CD4-positive, alpha-beta T cell treated with Interleukin-6 for 4 hours (primary cell): ENCODE results near the gene POMT2.
"Not testable (repeated sequence)": the region's sequence is repeated elsewhere in the genome, so short reads cannot be mapped to it uniquely, and the experiment has no call there.

Experiments used
- DNase-seq: peaks from one replicate; pipeline ENCODE4 v3.0.0-alpha.2; 2020; ENCODE audit warnings: mixed read lengths

Gene POMT2

DNA sequence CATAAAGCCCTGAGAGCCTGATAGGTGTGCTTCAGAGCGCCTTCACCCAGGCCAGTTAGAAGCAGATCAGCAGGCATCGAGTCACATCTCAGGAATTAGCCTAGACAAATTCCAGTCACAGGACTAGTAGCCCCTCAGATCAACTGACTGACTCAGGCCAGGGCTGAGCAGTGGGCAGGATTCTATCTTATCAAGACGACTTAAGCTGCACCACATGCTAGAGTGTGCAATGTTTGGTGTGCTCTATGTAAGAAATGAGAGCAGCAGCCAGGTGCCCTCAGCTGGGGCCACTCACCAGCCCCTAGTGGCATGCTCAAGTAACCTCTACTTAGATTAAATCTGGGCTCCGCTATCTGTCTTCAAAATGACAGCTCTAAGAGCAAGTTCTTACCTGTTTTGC is 30.0 kb downstream of the POMT2 start:
- DNase-seq = no peak

GRCh38 chr14:77286576-77286975 is 34.1 kb downstream of the POMT2 start:
- DNase-seq = no peak

DNA sequence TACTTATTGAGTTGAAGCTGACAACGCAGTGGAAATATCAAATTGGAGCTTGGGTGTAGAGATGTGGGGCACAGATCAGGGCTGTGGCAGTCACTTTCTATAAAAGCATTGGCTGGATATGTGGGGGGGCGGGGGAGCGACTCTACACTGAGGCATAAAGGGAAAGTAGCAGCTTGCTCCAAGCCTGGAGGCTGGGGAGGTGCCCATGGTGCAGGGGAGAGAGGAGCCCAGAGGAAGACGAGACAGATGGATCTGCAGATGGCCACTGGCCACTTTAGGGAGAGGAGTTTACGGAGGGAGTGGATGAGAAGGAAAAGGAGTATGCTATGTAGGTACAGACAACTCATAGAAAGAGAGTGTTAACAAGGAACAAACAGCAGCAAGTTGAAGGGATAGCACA is 36.2 kb downstream of the POMT2 start:
- no peak for DNase-seq

GRCh38 chr14:77284066-77284465 is 36.6 kb downstream of the POMT2 start:
- no peak for DNase-seq

DNA sequence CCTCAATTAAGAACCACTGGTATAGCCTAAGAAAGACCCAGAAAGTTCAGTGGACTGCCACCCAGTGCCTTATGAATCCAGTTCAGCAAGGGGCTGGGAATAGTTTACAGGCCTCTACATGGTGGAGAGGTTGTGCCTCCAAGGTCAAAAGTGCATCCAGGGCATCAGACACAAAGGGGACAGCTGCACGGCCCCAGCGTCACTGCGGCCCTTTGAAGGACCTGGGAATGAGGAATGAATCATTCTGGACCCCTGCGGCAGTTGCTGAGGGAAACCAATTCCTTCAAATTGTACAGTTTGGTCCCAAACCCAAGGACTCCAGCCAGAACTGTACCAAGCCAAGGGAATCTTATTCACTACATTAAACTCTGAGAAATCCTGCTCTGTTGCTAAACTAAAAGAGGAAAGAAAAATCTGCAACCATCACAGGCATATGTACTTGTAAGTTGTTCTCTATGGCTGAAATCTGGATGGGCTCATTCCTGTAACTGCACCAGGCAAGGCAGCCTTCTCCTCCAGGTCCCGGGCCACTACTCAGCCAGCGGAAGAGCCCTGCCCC is 38.8 kb downstream of the POMT2 start:
- DNase-seq = no peak

GRCh38 chr14:77280921-77281320 is 39.8 kb downstream of the POMT2 start:
- not testable (repeated sequence) for DNase-seq

- DNase-seq = no peak
Measured at GRCh38 chr14:77279719-77280118, 41.0 kb downstream of the POMT2 start.

GRCh38 chr14:77278461-77279230 is 42.0 kb downstream of the POMT2 start:
- DNase-seq = no peak

GRCh38 chr14:77276959-77277358 is 43.7 kb downstream of the POMT2 start:
- no peak for DNase-seq

DNA sequence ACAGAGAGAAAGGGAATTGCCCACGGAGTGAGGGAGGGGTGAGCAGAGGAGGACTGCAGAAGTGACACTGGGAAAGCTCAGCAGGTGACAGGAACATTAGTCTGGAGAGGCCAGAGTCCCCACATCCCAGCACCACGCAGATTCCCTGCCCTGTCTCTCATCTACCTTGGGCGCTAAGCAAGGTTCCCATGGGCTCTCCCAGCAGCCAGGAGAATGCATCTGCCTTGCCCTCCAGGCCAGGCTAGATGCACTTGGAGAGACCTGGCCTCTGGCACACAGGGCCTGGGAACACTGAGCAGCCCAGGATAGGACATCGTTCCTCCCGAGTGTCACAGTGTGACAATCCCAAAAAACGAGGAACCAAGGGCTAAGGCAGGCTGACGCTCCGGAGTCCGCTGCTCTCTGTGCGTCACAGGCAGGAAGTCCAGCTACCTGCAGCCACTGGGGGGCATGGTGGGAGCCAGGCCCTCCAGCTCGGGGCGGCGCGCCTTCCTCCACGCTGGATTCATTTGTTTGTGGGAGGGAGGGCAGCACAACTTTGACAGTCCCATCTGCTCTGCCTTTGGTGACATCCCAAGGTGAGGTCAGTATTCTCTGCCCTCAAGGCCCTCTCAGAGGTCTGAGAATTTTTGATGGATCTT is 44.3 kb downstream of the POMT2 start:
- no peak for DNase-seq

DNA sequence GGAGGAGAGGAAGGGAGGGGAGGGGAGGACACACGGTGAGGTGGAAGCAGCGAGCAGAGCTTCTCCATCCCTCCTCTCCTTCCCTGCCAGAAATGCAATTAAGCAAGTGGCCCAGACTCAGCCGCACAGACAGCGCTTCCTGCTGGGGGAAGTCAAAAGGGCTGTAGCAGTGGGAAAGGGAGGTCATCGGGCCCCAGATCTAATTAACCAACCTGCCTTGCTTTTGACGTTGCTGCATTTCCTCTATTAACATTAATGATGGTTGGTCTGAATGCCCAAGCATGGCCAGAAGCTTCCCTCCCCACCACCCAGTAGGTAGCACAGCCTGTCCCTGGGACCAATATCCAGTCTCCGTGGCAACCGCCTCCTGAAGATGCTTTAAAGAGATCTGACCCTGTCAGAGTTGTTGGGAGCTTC is 45.1 kb downstream of the POMT2 start:
- no peak for DNase-seq

DNA sequence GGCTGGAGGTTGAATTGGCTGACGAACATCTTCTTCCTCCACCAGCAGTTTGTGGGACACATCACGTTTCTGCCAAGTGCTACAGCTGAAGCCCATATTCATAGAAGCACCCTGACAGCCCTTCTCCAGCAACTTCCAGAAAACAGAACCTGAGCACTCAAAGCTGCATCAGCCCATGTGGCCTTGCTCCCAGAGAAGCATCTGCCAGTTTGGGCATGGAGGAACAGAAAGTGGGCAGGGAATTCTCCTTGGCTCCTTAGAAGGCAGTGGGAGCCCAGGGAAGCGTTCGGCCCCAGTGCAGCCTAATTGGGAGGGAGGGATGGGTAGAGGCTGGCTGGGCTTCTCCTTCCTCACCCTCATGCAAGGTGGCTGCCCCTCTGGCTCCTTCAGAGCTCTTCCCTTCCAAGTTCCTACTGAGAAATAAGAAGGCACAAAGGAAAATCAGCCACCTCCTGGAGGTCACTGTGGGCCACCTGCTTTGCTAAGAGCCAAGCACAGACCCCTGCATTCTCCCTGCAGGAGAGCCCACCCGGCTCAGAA is 45.6 kb downstream of the POMT2 start:
- no peak for DNase-seq

GRCh38 chr14:77273796-77274195 is 46.9 kb downstream of the POMT2 start:
- DNase-seq = no peak

DNA sequence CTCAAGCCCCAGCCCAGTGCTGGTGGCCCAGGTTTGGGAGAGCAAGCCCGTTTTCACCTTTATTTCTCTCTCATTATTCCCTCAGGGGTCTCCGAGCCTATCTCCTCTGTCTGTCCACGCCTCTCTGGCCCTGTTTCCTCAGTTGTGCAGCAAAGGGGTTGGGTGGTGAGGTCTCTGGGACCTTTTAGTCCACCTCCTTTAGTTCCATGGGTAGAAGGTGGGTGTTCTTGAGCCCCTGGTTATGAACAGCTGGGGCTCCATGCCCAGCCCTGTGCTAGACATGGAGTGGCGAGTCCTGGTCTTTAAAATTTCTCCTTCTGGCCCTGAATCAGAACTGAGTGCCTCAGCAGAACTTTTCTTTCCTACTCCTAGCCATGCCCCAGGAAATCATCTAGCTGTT is 48.4 kb downstream of the POMT2 start:
- no peak for DNase-seq

- no peak for DNase-seq
Measured at GRCh38 chr14:77271113-77271710, 49.5 kb downstream of the POMT2 start, which contains the start of gene NGB. TSS of gene NGB (minus strand) at chr14:77271206. CDS start at chr14:77270937, 269 bp downstream.

GRCh38 chr14:77270361-77271112 is 50.1 kb downstream of the POMT2 start:
- DNase-seq = no peak

GRCh38 chr14:77268989-77269600 is 51.6 kb downstream of the POMT2 start:
- DNase-seq = no peak

DNA sequence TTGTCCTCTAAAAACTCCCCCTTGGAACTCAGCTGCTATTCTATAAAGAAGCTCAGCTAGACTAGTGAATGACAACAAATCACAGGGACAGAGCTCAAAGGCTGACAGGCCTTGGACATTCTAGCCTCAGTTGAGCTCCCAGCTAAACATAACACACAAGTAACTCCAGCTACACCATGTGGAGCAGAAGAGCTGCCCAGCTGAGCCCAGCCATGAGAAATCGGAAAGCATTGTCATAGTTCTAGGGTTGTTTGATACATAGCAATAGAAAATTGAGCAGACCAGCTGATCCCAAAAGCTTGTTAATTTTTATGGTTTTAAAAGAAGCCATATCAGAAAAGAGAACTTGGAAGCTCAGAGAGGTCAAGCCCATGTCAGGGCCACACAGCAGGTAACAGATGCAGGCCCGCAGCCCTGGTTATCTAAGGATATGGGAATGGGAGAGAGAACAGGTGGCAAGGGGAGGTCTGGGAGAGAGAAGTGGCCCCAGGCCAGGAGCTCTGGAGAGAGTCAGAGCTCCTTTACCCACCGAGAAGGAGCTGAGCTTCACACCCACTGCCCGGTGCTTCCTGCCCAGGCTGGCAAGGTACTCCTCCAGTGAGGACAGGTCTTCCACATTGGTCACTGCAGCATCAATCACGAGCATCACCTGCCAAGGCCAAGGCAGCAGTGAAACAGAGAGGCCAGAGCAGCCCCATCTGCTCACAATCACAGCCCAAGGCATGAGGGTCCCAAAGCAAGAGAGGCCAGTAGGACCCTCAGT is 52.6 kb downstream of the POMT2 start:
- no peak for DNase-seq

- no peak for DNase-seq
Measured at GRCh38 chr14:77266336-77266735, 54.3 kb downstream of the POMT2 start.

DNA sequence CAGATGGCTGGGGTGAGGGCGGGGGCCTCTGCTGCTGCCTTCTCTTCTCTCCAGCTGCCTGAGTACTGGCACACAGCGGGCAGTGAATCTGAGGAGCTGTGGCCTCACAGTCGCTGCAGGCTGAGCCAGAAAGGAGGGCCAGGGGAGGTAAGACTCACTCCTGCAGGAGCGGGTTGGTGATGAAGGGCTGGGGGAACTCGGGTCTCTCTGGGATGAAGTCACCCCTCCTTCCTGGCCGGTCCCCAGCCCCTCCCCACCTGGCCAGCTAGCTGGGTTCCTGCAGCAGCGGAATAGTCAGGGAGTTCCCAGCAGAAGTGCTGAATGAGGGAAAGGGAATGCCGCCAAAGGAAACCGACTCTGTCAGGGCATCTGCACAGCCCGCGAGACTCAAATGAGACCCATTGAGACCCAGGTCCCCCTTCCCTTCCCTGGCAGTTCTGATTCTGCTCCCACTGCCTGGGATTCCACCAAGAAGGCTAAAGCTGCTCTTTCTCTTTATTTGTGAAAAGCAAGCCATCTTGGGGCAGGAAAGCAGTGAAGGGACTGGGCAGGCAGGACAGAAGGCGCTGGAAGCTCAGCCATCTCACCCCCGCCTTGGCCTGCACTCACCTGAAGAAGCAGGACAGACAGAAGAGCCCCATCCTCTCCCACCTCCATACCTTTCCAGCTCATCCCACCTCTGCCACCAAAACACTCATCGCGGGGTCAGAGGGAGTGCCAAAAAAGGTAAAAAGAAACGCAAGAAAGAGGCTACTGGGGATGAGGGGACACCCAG is 54.9 kb downstream of the POMT2 start:
- DNase-seq = no peak

- DNase-seq = no peak
Measured at GRCh38 chr14:77265187-77265515, 55.5 kb downstream of the POMT2 start.
